SKM-1 (cell line): ENCODE results near the gene RAD51AP2.
"Not testable (repeated sequence)": the region's sequence is repeated elsewhere in the genome, so short reads cannot be mapped to it uniquely, and the experiment has no call there.

Source experiments
- DNase-seq: peaks from one replicate; lab custom pipeline; 2025; ENCODE audit not compliant: unreplicated experiment; lab: John Stamatoyannopoulos, UW

Gene RAD51AP2

GRCh38 chr2:17538022-17538843, 20.0 kb upstream of the RAD51AP2 start:
- DNase-seq: no peak

- DNase-seq: no peak
Measured at GRCh38 chr2:17536416-17536815, 18.2 kb upstream of the RAD51AP2 start.

GRCh38 chr2:17533546-17533945, 15.3 kb upstream of the RAD51AP2 start:
- DNase-seq: no peak

- no peak for DNase-seq
Measured at GRCh38 chr2:17529771-17530170, 11.5 kb upstream of the RAD51AP2 start.

- DNase-seq: no peak
Measured at GRCh38 chr2:17522303-17522702, 4.1 kb upstream of the RAD51AP2 start.

- DNase-seq: no peak
Measured at GRCh38 chr2:17521621-17522020, 3.4 kb upstream of the RAD51AP2 start.

- no peak for DNase-seq
Measured at GRCh38 chr2:17520761-17521160, 2.5 kb upstream of the RAD51AP2 start.

GRCh38 chr2:17519486-17519885, 1.2 kb upstream of the RAD51AP2 start:
- no peak for DNase-seq

- DNase-seq: no peak
Measured at GRCh38 chr2:17517481-17518211, 594 bp downstream of the RAD51AP2 start.

- no peak for DNase-seq
Measured at GRCh38 chr2:17515652-17516051, 2.6 kb downstream of the RAD51AP2 start.

GRCh38 chr2:17506736-17507616, 11.3 kb downstream of the RAD51AP2 start:
- DNase-seq: no peak

- no peak for DNase-seq
Measured at GRCh38 chr2:17497718-17498117, 20.5 kb downstream of the RAD51AP2 start.

- no peak for DNase-seq
Measured at GRCh38 chr2:17495590-17495989, 22.6 kb downstream of the RAD51AP2 start.

- DNase-seq: not testable (repeated sequence)
Measured at GRCh38 chr2:17490165-17490564, 28.1 kb downstream of the RAD51AP2 start.

GRCh38 chr2:17488610-17489009, 29.6 kb downstream of the RAD51AP2 start:
- not testable (repeated sequence) for DNase-seq

- DNase-seq: no peak
Measured at GRCh38 chr2:17483496-17483895, 34.7 kb downstream of the RAD51AP2 start.

- no peak for DNase-seq
Measured at GRCh38 chr2:17482651-17483050, 35.6 kb downstream of the RAD51AP2 start.

- no peak for DNase-seq
Measured at GRCh38 chr2:17479875-17480274, 38.4 kb downstream of the RAD51AP2 start.

GRCh38 chr2:17476830-17477229, 41.4 kb downstream of the RAD51AP2 start:
- DNase-seq: no peak

- DNase-seq: no peak
Measured at GRCh38 chr2:17476064-17476463, 42.2 kb downstream of the RAD51AP2 start.

GRCh38 chr2:17475286-17475685, 43.0 kb downstream of the RAD51AP2 start:
- DNase-seq: peak; percentile 65
